Osteocyte (in vitro differentiated cells): ENCODE results near the gene KRT35. TPM values are rescaled to one million over a fixed set of nuclear protein-coding genes. Genes with fewer than 3 reads are reported as not detected.

Source experiments
- DNase-seq: peaks from one replicate; pipeline ENCODE4 v3.0.0; 2021; ENCODE audit warnings: mixed read lengths; ENCODE audit not compliant: unreplicated experiment; ENCODE audit errors: extremely low spot score
- H3K27ac Mint-ChIP-seq: one replicate; pipeline ENCODE4 v1.8.0; 2021; ENCODE audit warnings: mild to moderate bottlenecking, mixed read lengths; ENCODE audit not compliant: unreplicated experiment
- H3K27me3 Mint-ChIP-seq: one replicate; pipeline ENCODE4 v1.8.0; 2021; ENCODE audit warnings: mixed read lengths; ENCODE audit not compliant: unreplicated experiment
- H3K36me3 Mint-ChIP-seq: one replicate; pipeline ENCODE4 v1.8.0; 2021; ENCODE audit warnings: mixed read lengths; ENCODE audit not compliant: unreplicated experiment
- H3K4me1 Mint-ChIP-seq: one replicate; pipeline ENCODE4 v1.8.0; 2021; ENCODE audit warnings: mixed read lengths; ENCODE audit not compliant: unreplicated experiment
- H3K4me3 Mint-ChIP-seq: one replicate; pipeline ENCODE4 v1.8.0; 2021; ENCODE audit warnings: mild to moderate bottlenecking, moderate library complexity, mixed read lengths; ENCODE audit not compliant: unreplicated experiment
- H3K9me3 Mint-ChIP-seq: one replicate; pipeline ENCODE4 v1.8.0; 2021; ENCODE audit warnings: mixed read lengths; ENCODE audit not compliant: unreplicated experiment
- total RNA-seq: library from RNA; stranded (reverse); gene quantifications from 2 replicates; pipeline ENCODE4 v1.2.1, GENCODE V29; 2021
- TF ChIP-seq, protein P1 (sequence below): fragments of 200-600 bp; sonication (generic); IDR thresholded peaks from 2 replicates; pipeline ENCODE4 v1.5.0; 2021; ENCODE audit warnings: antibody characterized with exemption, mild to moderate bottlenecking, moderate library complexity

The KRT35 gene
- total RNA-seq, 1 donor from 2014 or later = not detected

- Mint-ChIP-seq H3K27me3 (peaks cover 8% of the 10 kb centered on the region), H3K9me3 (peaks cover 3% of the 10 kb centered on the region), H3K36me3 (no peaks in the 10 kb centered on the region), H3K27ac (no peak overlapping the region), H3K4me1 (no peaks in the 10 kb centered on the region), H3K4me3 (no peak overlapping the region)
- DNase-seq = no peak
- TF ChIP-seq, protein P1, sequence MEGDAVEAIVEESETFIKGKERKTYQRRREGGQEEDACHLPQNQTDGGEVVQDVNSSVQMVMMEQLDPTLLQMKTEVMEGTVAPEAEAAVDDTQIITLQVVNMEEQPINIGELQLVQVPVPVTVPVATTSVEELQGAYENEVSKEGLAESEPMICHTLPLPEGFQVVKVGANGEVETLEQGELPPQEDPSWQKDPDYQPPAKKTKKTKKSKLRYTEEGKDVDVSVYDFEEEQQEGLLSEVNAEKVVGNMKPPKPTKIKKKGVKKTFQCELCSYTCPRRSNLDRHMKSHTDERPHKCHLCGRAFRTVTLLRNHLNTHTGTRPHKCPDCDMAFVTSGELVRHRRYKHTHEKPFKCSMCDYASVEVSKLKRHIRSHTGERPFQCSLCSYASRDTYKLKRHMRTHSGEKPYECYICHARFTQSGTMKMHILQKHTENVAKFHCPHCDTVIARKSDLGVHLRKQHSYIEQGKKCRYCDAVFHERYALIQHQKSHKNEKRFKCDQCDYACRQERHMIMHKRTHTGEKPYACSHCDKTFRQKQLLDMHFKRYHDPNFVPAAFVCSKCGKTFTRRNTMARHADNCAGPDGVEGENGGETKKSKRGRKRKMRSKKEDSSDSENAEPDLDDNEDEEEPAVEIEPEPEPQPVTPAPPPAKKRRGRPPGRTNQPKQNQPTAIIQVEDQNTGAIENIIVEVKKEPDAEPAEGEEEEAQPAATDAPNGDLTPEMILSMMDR = no peak
Measured at GRCh38 chr17:41456204-41456603, 24.7 kb downstream of the KRT35 start.

- Mint-ChIP-seq H3K4me3 (no peak overlapping the region), H3K4me1 (no peaks in the 10 kb centered on the region), H3K36me3 (no peaks in the 10 kb centered on the region), H3K27ac (no peak overlapping the region), H3K9me3 (peaks cover 6% of the 10 kb centered on the region), H3K27me3 (peaks cover 8% of the 10 kb centered on the region)
- TF ChIP-seq, protein P1 = no peak
- no peak for DNase-seq
Measured at GRCh38 chr17:41455236-41455635, 25.7 kb downstream of the KRT35 start.

DNA sequence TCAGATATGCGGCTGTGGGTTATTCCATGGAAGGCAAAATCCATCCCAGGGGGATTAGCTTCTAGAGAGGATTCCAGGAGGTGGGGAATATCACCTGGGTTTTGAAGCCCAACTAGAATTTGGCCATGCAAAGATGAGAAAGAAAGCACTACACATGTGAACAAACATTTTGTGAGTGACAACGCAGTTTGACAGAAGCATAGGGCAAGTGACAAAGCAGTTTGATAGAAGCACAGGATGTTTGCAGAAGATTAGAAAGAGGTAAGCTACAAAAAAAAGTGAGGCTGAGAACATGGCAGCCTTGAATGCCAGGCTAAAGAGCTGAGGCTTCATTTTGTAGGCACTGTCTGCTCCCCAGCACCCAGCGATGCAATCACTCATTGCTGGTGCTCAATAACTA lies 27.9 kb downstream of the KRT35 start:
- Mint-ChIP-seq H3K4me3 (no peak overlapping the region), H3K4me1 (no peaks in the 10 kb centered on the region), H3K36me3 (no peaks in the 10 kb centered on the region), H3K27ac (no peak overlapping the region), H3K27me3 (peaks cover under 1% of the 10 kb centered on the region), H3K9me3 (peaks cover 6% of the 10 kb centered on the region)
- DNase-seq = no peak
- TF ChIP-seq, protein P1 = no peak

GRCh38 chr17:41452281-41452680 lies 28.7 kb downstream of the KRT35 start:
- no peaks in the 10 kb centered on the region for H3K4me1 Mint-ChIP-seq
- no peak overlapping the region for H3K4me3 Mint-ChIP-seq
- no peaks in the 10 kb centered on the region for H3K27me3 Mint-ChIP-seq
- no peak for DNase-seq
- H3K36me3 Mint-ChIP-seq = no peaks in the 10 kb centered on the region
- H3K27ac Mint-ChIP-seq = no peak overlapping the region
- peaks cover 6% of the 10 kb centered on the region for H3K9me3 Mint-ChIP-seq
- TF ChIP-seq, protein P1 = no peak

DNA sequence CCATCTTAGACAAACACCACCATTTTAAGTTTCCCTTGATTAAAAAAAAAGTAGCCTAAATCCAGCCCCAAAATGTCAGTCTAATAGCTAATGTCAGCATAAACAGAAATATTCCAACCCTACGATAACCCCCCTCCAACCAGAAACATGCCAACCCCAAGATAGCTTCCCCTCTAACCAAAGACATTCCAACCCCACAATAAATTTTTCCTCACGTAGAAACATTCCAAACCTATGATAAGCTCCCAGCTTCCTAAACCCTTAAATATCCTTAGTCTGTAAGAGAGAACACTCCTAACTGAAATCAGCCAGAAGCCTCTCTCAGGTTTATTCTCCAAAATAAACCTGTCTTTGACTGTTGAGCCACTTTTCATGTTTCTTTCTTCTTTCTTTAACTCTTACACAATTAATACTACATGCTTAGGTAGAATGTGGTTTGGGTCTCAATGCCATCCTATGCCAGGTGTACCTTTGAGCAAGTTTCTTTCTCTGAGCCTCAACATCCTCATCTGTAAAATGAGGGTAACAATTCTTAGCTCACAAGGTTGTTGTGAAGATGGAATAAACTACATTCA lies 29.7 kb downstream of the KRT35 start:
- Mint-ChIP-seq H3K36me3 (no peaks in the 10 kb centered on the region), H3K27ac (no peak overlapping the region), H3K4me1 (no peaks in the 10 kb centered on the region), H3K27me3 (no peaks in the 10 kb centered on the region), H3K4me3 (no peak overlapping the region), H3K9me3 (peaks cover 6% of the 10 kb centered on the region)
- DNase-seq = no peak
- TF ChIP-seq, protein P1 = no peak
